ENCODE measurements around the gene GLCCI1.

DNA sequence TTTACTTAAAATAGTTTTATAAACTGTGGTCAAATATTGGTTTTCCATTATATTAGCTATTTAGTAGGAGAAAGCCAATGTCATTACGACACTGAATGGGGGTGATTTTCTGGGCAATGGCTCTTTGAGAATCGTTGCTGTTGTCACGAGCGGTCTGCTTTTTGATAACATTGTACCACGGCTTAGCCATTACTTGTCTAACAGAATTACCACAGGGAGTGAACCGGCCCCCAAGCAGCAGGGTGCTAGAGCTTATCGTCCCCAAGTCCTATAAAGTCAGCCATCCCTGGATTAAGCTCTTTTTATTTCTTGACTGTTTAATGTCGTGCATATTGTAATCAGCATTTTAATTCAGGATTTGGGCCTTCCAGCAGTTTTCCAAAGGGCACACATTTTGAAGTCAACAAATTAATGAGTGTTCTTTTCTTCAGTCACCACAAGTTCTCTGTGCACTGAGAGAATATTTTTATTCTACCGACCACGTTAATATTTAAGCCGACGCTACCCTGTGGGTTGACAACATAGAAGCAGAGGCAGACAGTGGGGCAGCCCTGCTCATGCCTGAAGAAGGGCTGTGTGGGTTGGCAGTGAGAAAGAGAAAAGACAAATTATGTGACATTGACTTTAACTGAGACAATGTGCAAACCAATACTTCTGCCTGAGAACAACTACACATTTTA, 167.6 kb downstream of the GLCCI1 start:
- TF ChIP-seq ZNF274 (IDR thresholded peaks at IDR 0.05; ENCODE audit: low read depth, low read length) (no peak), YY1 (IDR thresholded peaks at IDR 0.05; ENCODE audit: insufficient read depth, insufficient read length) (no peak), SUZ12 (IDR thresholded peaks at IDR 0.05; ENCODE audit: extremely low read depth, insufficient read depth, insufficient read length) (no peak)

Data from NT2/D1 (cell line).